A549 treated with AZD9567 at 1 μM for 4 hours (cell line): ENCODE results near the gene SORCS2. TPM values are rescaled to one million over a fixed set of nuclear protein-coding genes. Genes with fewer than 3 reads are reported as not detected.

Experiments
- total RNA-seq: library from RNA; stranded (reverse); fragments of 200-300 nt; extraction: Qiagen RNA extraction; gene quantifications from 5 replicates; pipeline ENCODE4 v1.2.3, GENCODE V29; 2022; ENCODE audit not compliant: insufficient read depth

SORCS2 gene
- 3.1 to 5.2 TPM (median 4.3 TPM) in 5 replicates for total RNA-seq

GRCh38 chr4:7192252-7193029 lies at the start of gene SORCS2:
Gene SORCS2 (plus strand): TSS chr4:7192538.

GRCh38 chr4:7434766-7435150 lies 242.4 kb downstream of the SORCS2 start, which contains the start of gene PSAPL1:
Gene PSAPL1 (minus strand): TSS chr4:7434930. CDS start chr4:7434879, 51 bp downstream.

Other genes with a start within 250 kb of the SORCS2 start
- gene TADA2B, start 149.2 kb upstream of the SORCS2 start, total RNA-seq = 12.7 to 17.1 TPM (median 16.4 TPM) in 5 replicates
- 65.0 to 94.8 TPM (median 73.0 TPM) in 5 replicates for gene GRPEL1, start 124.5 kb upstream of the SORCS2 start, total RNA-seq
- gene PSAPL1, start 242.4 kb downstream of the SORCS2 start, total RNA-seq = 0.15 to 0.22 TPM (median 0.16 TPM) in 4 of 5 replicates, not detected in the other